ENCODE measurements around the gene XRN1. TPM values are rescaled to one million over a fixed set of nuclear protein-coding genes. Genes with fewer than 3 reads are reported as not detected.
"Not testable (repeated sequence)": the region's sequence is repeated elsewhere in the genome, so short reads cannot be mapped to it uniquely, and the experiment has no call there.

Gene XRN1
- total and polyA plus RNA-seq, 3 donors from 2014 or later: 18.2 to 47.2 (median 39.8) TPM

GRCh38 chr3:142450189-142450588, 2.4 kb upstream of the XRN1 start:
- no peak overlapping the region for H3K27ac ChIP-seq

GRCh38 chr3:142447301-142447851, 461 bp downstream of the XRN1 start:
- Histone ChIP-seq H3K36me3 (ENCODE audit: low read depth, missing control alignments) (no peaks in the 10 kb centered on the region), H3K4me3 (peak overlapping the region; percentile 92 to 97), H3K27me3 (no peaks in the 10 kb centered on the region), H3K27ac (peak overlapping the region; percentile 97 to 99), H3K9me3 (no peaks in the 10 kb centered on the region), H3K4me1 (peaks cover 6% of the 10 kb centered on the region)
- peak; percentile 72 for DNase-seq
- TF ChIP-seq POLR2A (IDR thresholded peaks at IDR 0.05) (no peak), CTCF (IDR thresholded peaks at IDR 0.05) (no peak)
- whole genome bisulfite sequencing, 2 donors: 0% methylated on average over 29 to 35 of the region's 35 CpGs
- intact Hi-C loops (cut with DNase I; ENCODE audit: low total_unique reads): no loop called here

More at GRCh38 chr3:142450189-142450588, 2.4 kb upstream of the XRN1 start:
- Histone ChIP-seq H3K36me3 (ENCODE audit: low read depth, missing control alignments) (no peaks in the 10 kb centered on the region), H3K4me1 (peaks cover 6% of the 10 kb centered on the region), H3K27me3 (no peaks in the 10 kb centered on the region), H3K4me3 (no peak overlapping the region), H3K9me3 (no peaks in the 10 kb centered on the region)
- no peak for DNase-seq
- TF ChIP-seq POLR2A (IDR thresholded peaks at IDR 0.05): no peak
- TF ChIP-seq CTCF (IDR thresholded peaks at IDR 0.05): no peak
- intact Hi-C loops (cut with DNase I; ENCODE audit: low total_unique reads): no loop called here
- WGBS, 2 donors: 94 to 96% methylated on average over 3 of the region's 3 CpGs

GRCh38 chr3:142445816-142446254, 2.0 kb downstream of the XRN1 start:
- Histone ChIP-seq H3K4me3 (no peak overlapping the region), H3K27ac (no peak overlapping the region), H3K27me3 (no peaks in the 10 kb centered on the region), H3K9me3 (no peaks in the 10 kb centered on the region), H3K36me3 (ENCODE audit: low read depth, missing control alignments) (no peaks in the 10 kb centered on the region), H3K4me1 (peaks cover 6% of the 10 kb centered on the region)
- WGBS, 2 donors: 77% methylated on average over 6 of the region's 6 CpGs
- intact Hi-C loops (cut with DNase I; ENCODE audit: low total_unique reads): no loop called here
- no peak for DNase-seq
- TF ChIP-seq POLR2A (IDR thresholded peaks at IDR 0.05) (no peak), CTCF (IDR thresholded peaks at IDR 0.05) (no peak)

- no peaks in the 10 kb centered on the region for H3K9me3 ChIP-seq
- 93 to 97% methylated on average over 11 of the region's 11 CpGs for WGBS, 2 donors
- H3K4me3 ChIP-seq: no peak overlapping the region
- no peak for TF ChIP-seq POLR2A (IDR thresholded peaks at IDR 0.05)
- TF ChIP-seq CTCF (IDR thresholded peaks at IDR 0.05): no peak
- DNase-seq: no peak
- intact Hi-C loops (cut with DNase I; ENCODE audit: low total_unique reads): no loop called here
- no peaks in the 10 kb centered on the region for H3K27me3 ChIP-seq
- peaks cover 6% of the 10 kb centered on the region for H3K4me1 ChIP-seq
- no peaks in the 10 kb centered on the region for H3K36me3 ChIP-seq (ENCODE audit: low read depth, missing control alignments)
- H3K27ac ChIP-seq: no peak overlapping the region
Measured at GRCh38 chr3:142444343-142444742, 3.5 kb downstream of the XRN1 start.

- H3K27ac ChIP-seq; H3K4me1 ChIP-seq; H3K36me3 ChIP-seq (ENCODE audit: low read depth, missing control alignments); DNase-seq; intact Hi-C loops (cut with DNase I; ENCODE audit: low total_unique reads); H3K9me3 ChIP-seq; H3K27me3 ChIP-seq; H3K4me3 ChIP-seq: not testable (repeated sequence)
- 93 to 97% methylated on average over 12 of the region's 12 CpGs for WGBS, 2 donors
Measured at GRCh38 chr3:142443060-142443459, 4.8 kb downstream of the XRN1 start.

- DNase-seq; H3K36me3 ChIP-seq (ENCODE audit: low read depth, missing control alignments); H3K4me3 ChIP-seq; H3K4me1 ChIP-seq; H3K27ac ChIP-seq; intact Hi-C loops (cut with DNase I; ENCODE audit: low total_unique reads); H3K27me3 ChIP-seq; H3K9me3 ChIP-seq: not testable (repeated sequence)
- WGBS, 2 donors: 88 to 92% methylated on average over 14 to 15 of the region's 15 CpGs
Measured at GRCh38 chr3:142439499-142440220, 8.2 kb downstream of the XRN1 start.

- H3K9me3 ChIP-seq; H3K4me3 ChIP-seq; H3K27me3 ChIP-seq; H3K4me1 ChIP-seq; H3K27ac ChIP-seq; H3K36me3 ChIP-seq (ENCODE audit: low read depth, missing control alignments); intact Hi-C loops (cut with DNase I; ENCODE audit: low total_unique reads); DNase-seq: not testable (repeated sequence)
- 94 to 99% methylated on average over 11 of the region's 11 CpGs for WGBS, 2 donors
Measured at GRCh38 chr3:142438096-142438495, 9.7 kb downstream of the XRN1 start.
